Prostate gland (tissue), 2 donors: ENCODE measurements around the gene PNPLA7. TPM values are rescaled to one million over a fixed set of nuclear protein-coding genes. Genes with fewer than 3 reads are reported as not detected.

Experiments used
- DNase-seq: peaks from one replicate; pipeline ENCODE4 v3.0.0-alpha.2; 2019; ENCODE audit warnings: low spot score
- H3K27ac ChIP-seq, 2 donors: fragments of 200-600 bp; sonication (generic); 2 replicates each; pipeline ENCODE4 v1.5.1; 2017 to 2019
- H3K27me3 ChIP-seq: fragments of 200-600 bp; sonication (generic); replicated peaks from 2 replicates; pipeline ENCODE4 v1.5.1; 2019; ENCODE audit not compliant: insufficient read depth
- H3K36me3 ChIP-seq, 2 donors: fragments of 200-600 bp; sonication (generic); 1 replicate in 1 of 2; 2 replicates in 1 of 2; pipeline versions ENCODE4 v1.5.1 to v1.8.1; 2017 to 2019
- H3K4me1 ChIP-seq: fragments of 200-600 bp; sonication (generic); replicated peaks from 2 replicates; pipeline ENCODE4 v1.5.1; 2019
- H3K4me3 ChIP-seq, 2 donors: fragments of 200-600 bp; sonication (generic); 2 replicates each; pipeline ENCODE4 v1.5.1; 2017 to 2019
- H3K9me3 ChIP-seq: fragments of 200-600 bp; sonication (generic); 2 replicates; pipeline ENCODE4 v1.5.1; 2017
- CTCF ChIP-seq, 4 experiments: fragments of 200-600 bp in 2 of 4; fragments of 450-650 bp in 2 of 4; sonication (generic) in 2 of 4; IDR thresholded peaks; 1 replicate in 3 of 4; 2 replicates in 1 of 4; pipeline ENCODE4 v1.5.1; 2016 to 2019; ENCODE audit warnings: antibody characterized with exemption in 4 of 4, mild to moderate bottlenecking in 2 of 4, moderate library complexity in 2 of 4
- POLR2A ChIP-seq: fragments of 450-650 bp; IDR thresholded peaks from one replicate; pipeline ENCODE4 v1.6.1; 2016; ENCODE audit warnings: antibody characterized with exemption, mild to moderate bottlenecking
- POLR2AphosphoS5 ChIP-seq: sonication (generic); formaldehyde crosslinking; IDR thresholded peaks from one replicate; pipeline ENCODE4 v1.6.1; 2017; ENCODE audit warnings: antibody characterized with exemption
- WGBS: methylation state at CpG from one replicate; pipeline ENCODE4 v1.1.5; 2018; 5-methylcytosine and 5-hydroxymethylcytosine counted together
- intact Hi-C: fragments of 100-400 bp; cut with DNase I; formaldehyde crosslinking; loops from one replicate; pipeline ENCODE4 v1.14.2; 2022
- total RNA-seq, 2 donors: library from RNA; depleted of rRNA; stranded (reverse); fragments of >200 nt; gene quantifications; one replicate each; pipeline ENCODE4 v1.1.0, GENCODE V29; 2016

PNPLA7 gene
- total RNA-seq, 2 donors from 2014 or later: 34.2 to 64.3 TPM

DNA sequence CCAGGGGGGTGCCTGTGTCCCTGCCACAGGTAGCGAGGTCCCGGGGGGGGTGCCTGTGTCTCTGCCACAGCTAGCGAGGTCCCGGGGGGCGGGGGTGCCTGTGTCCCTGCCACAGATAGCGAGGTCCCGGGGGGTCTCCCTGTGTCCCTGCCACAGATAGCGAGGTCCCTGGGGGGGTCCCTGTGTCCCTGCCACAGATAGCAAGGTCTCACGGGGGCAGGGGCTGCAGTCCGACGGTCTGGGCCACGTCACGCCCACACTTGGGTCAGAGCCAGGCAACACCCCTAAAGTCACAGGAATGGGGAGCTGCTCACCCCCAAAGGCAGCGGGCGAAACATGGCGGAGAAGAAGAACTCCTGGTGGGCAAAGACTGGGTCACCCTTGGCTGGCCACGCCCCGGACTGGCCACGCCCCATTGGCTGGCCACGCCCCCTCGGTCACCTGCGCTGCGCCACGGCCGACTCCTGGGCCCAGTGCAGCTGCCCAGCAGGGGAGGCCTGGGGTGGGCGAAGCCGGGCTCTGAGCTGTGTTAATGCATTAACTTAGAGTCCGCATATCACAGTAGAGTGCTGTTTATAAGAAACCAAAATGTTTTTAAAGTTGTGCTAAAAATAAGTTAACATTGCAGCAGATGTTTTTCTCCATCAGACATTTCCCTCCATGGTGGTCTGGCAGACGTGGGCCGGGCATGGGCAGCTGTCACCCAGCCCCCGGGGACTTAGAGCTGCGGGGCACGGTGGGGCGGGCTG, 120.1 kb downstream of the PNPLA7 start:
- Histone ChIP-seq H3K27ac (no peak overlapping the region), H3K4me3 (no peak overlapping the region), H3K4me1 (no peaks in the 10 kb centered on the region), H3K36me3 (no peaks in the 10 kb centered on the region), H3K9me3 (no peaks in the 10 kb centered on the region), H3K27me3 (no peaks in the 10 kb centered on the region)
- intact Hi-C loops: loop anchor here (5.0 kb wide), 1 partner anchor 92 kb away; no protein-coding TSS in a partner anchor
- no peak for DNase-seq
- TF ChIP-seq POLR2AphosphoS5 (no peak), CTCF (IDR thresholded peaks at IDR 0.05) (no peak), POLR2A (no peak)
- WGBS: 62% methylated on average over 24 of the region's 34 CpGs

GRCh38 chr9:137429546-137429890, 120.7 kb downstream of the PNPLA7 start:
- intact Hi-C loops: loop anchor here (5.0 kb wide), 1 partner anchor 93 kb away; no protein-coding TSS in a partner anchor
- H3K27me3 ChIP-seq: no peaks in the 10 kb centered on the region
- H3K4me3 ChIP-seq: no peak overlapping the region
- H3K27ac ChIP-seq: no peak overlapping the region
- TF ChIP-seq CTCF (IDR thresholded peaks at IDR 0.05): no peak
- no peaks in the 10 kb centered on the region for H3K9me3 ChIP-seq
- no peaks in the 10 kb centered on the region for H3K4me1 ChIP-seq
- WGBS: 85% methylated on average over 14 of the region's 14 CpGs
- no peak for DNase-seq
- H3K36me3 ChIP-seq: no peaks in the 10 kb centered on the region

DNA sequence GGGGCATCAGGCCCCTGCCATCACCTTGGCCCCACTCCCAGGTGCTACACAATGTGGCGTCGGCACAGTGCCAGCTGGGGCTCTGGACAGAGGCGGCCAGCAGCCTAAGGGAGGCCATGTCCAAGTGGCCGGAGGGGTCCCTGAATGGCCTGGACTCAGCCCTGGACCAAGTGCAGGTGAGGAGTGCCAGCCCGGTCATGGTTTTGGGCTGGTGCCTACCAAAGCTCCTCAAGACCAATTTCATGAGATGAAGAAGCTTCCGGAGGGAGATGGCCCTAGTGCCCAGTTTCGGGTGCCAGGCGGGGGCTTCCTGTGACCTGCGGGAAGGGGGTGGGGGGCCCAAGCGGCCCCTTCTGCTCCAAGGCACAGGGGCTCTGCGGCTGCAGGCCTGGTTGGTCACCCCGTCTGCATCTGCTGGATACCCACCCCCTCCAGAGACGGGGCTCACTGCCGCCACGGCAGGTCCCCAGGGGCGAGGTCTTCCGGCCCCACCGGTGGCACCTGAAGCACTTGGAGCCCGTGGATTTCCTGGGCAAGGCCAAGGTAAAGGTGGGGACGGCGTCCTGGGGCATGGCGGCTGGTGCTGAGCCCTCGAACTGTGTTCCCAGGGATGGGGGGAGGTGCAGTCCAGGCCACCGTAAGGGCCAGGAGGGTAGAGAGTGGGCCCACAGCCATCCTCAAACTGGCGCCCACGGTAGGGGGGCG, 121.2 kb downstream of the PNPLA7 start:
- no peak overlapping the region for H3K27ac ChIP-seq
- H3K27me3 ChIP-seq: no peaks in the 10 kb centered on the region
- H3K4me1 ChIP-seq: no peaks in the 10 kb centered on the region
- no peaks in the 10 kb centered on the region for H3K9me3 ChIP-seq
- 83% methylated on average over 20 of the region's 27 CpGs for WGBS
- H3K36me3 ChIP-seq: no peaks in the 10 kb centered on the region
- DNase-seq: no peak
- TF ChIP-seq POLR2AphosphoS5: no peak
- intact Hi-C loops: loop anchor here (5.0 kb wide), 1 partner anchor 93 kb away; no protein-coding TSS in a partner anchor
- H3K4me3 ChIP-seq: no peak overlapping the region

GRCh38 chr9:137428311-137428630, 121.9 kb downstream of the PNPLA7 start:
- no peak overlapping the region for H3K4me3 ChIP-seq
- intact Hi-C loops: loop anchor here (5.0 kb wide), 1 partner anchor 94 kb away; no protein-coding TSS in a partner anchor
- no peaks in the 10 kb centered on the region for H3K27me3 ChIP-seq
- H3K4me1 ChIP-seq: no peaks in the 10 kb centered on the region
- TF ChIP-seq POLR2AphosphoS5 (no peak), POLR2A (no peak), CTCF (IDR thresholded peaks at IDR 0.05) (no peak)
- no peak overlapping the region for H3K27ac ChIP-seq
- no peaks in the 10 kb centered on the region for H3K36me3 ChIP-seq
- no peaks in the 10 kb centered on the region for H3K9me3 ChIP-seq
- DNase-seq: no peak
- 79% methylated on average over 6 of the region's 6 CpGs for WGBS

DNA sequence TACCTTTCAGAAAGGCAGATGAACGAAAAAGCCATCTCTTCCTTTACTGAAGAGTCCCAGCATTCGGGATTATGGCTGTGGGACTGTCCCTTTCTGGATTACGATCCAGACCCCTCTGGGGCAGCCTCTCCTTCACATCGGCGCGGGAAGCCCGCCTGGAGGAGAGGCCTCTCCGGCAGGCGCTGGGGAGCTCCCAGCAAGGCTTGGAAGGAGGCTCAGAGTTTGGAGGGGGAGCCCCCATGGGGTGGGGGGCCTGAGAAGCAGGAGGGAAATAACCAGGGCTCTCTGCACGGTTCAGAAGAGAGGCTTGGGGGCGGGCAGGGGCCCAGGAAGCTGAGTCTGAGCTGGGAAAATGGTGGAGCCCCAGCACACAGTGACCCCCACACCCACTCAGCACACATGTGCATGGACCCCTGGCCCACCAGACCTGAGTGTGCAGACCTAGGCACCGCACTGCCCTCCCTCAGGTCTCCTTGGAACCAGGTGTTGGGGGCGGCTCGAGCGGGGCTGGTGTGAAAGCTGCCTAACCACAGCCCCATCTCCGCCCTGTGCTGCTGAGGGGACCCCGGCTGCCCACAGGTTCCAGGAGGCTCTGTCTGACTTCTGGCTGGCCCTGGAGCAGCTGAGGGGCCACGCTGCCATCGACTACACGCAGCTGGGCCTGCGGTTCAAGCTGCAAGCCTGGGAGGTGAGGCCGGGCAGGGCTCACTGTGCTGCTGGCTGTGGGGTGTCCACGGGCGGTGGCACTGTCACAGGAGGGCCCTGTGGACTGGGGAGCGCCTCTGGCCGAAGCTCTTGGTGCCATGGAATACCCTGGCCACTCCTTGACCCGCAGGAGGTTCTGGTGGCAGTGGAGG, 122.5 kb downstream of the PNPLA7 start:
- intact Hi-C loops: loop anchor here (5.0 kb wide), 1 partner anchor 95 kb away; no protein-coding TSS in a partner anchor
- Histone ChIP-seq H3K27me3 (no peaks in the 10 kb centered on the region), H3K4me1 (no peaks in the 10 kb centered on the region), H3K36me3 (no peaks in the 10 kb centered on the region), H3K27ac (no peak overlapping the region), H3K4me3 (no peak overlapping the region), H3K9me3 (no peaks in the 10 kb centered on the region)
- TF ChIP-seq CTCF (IDR thresholded peaks at IDR 0.05) (no peak), POLR2AphosphoS5 (no peak), POLR2A (no peak)
- DNase-seq: no peak
- WGBS: 81% methylated on average over 27 of the region's 27 CpGs
